RKO (cell line): ENCODE data around the gene SMPDL3A.

ENCODE experiments used
- DNase-seq: peaks from one replicate; pipeline ENCODE4 v3.0.0-alpha.2; 2016; ENCODE audit warnings: low spot score

The SMPDL3A gene

GRCh38 chr6:122804962-122805485 is 16.0 kb downstream of the SMPDL3A start:
- no peak for DNase-seq

- no peak for DNase-seq
Measured at GRCh38 chr6:122806291-122806690, 17.2 kb downstream of the SMPDL3A start.

- no peak for DNase-seq
Measured at GRCh38 chr6:122808121-122808885, 19.2 kb downstream of the SMPDL3A start.

- no peak for DNase-seq
Measured at GRCh38 chr6:122809001-122809400, 19.9 kb downstream of the SMPDL3A start.

GRCh38 chr6:122809691-122810090 is 20.6 kb downstream of the SMPDL3A start:
- DNase-seq, result no peak

- DNase-seq, result no peak
Measured at GRCh38 chr6:122810189-122810588, 21.1 kb downstream of the SMPDL3A start.

- DNase-seq, result no peak
Measured at GRCh38 chr6:122817358-122817757, 28.3 kb downstream of the SMPDL3A start.

GRCh38 chr6:122817766-122818165 is 28.7 kb downstream of the SMPDL3A start:
- DNase-seq, result no peak

GRCh38 chr6:122818866-122819265 is 29.8 kb downstream of the SMPDL3A start:
- no peak for DNase-seq

- DNase-seq, result no peak
Measured at GRCh38 chr6:122821095-122821494, 32.0 kb downstream of the SMPDL3A start.

- DNase-seq, result no peak
Measured at GRCh38 chr6:122825163-122825562, 36.1 kb downstream of the SMPDL3A start.

- DNase-seq, result no peak
Measured at GRCh38 chr6:122829456-122829855, 40.4 kb downstream of the SMPDL3A start.

GRCh38 chr6:122831511-122831910 is 42.5 kb downstream of the SMPDL3A start:
- DNase-seq, result no peak

- no peak for DNase-seq
Measured at GRCh38 chr6:122832459-122832858, 43.4 kb downstream of the SMPDL3A start.

GRCh38 chr6:122833021-122833491 is 44.0 kb downstream of the SMPDL3A start:
- no peak for DNase-seq

- DNase-seq, result peak; percentile 38
Measured at GRCh38 chr6:122838060-122838780, 49.2 kb downstream of the SMPDL3A start.

GRCh38 chr6:122839472-122839871 is 50.4 kb downstream of the SMPDL3A start:
- DNase-seq, result peak; percentile 58

- no peak for DNase-seq
Measured at GRCh38 chr6:122839906-122840305, 50.8 kb downstream of the SMPDL3A start.

GRCh38 chr6:122845464-122845863 is 56.4 kb downstream of the SMPDL3A start:
- no peak for DNase-seq

GRCh38 chr6:122845916-122846612 is 57.0 kb downstream of the SMPDL3A start:
- DNase-seq, result no peak

- DNase-seq, result no peak
Measured at GRCh38 chr6:122853259-122853995, 64.4 kb downstream of the SMPDL3A start.
